ENCODE results near the gene ATPAF1. TPM values are rescaled to one million over a fixed set of nuclear protein-coding genes. Genes with fewer than 3 reads are reported as not detected.

Gene ATPAF1
- total and polyA plus RNA-seq, 10 of the 15 experiments (the other 5 are each of a cell fraction or from before 2014, with no cell fraction given) = 15.2 to 93.5 (median 48.4) TPM

GRCh38 chr1:46692811-46693770 is 24.9 kb upstream of the ATPAF1 start (continued):
- TF ChIP-seq USF1 (IDR thresholded peaks at IDR 0.05; ENCODE audit: borderline replicate concordance, extremely low read length, insufficient read depth, low read depth, low read length) (no peak), ZNF24 (IDR thresholded peaks at IDR 0.05) (no peak), RBBP5 (conservative IDR thresholded peaks at IDR 0.05) (no peak)

- in situ Hi-C loops (cut with MboI) = no loop called here
- H3K4me3 ChIP-seq = no peak overlapping the region
- FAIRE-seq (no peak), DNase-seq (ENCODE audit: low read depth, low spot score) (no peak), ATAC-seq (no peak)
- ChIA-PET SMC1A (ENCODE audit: uncharacterized antibody, unreplicated experiment) (no interaction called here), RAD21 (ENCODE audit: unreplicated experiment) (no interaction called here), CTCF (no interaction called here), POLR2A (no interaction called here)
- intact Hi-C loops (cut with micrococcal nuclease; ENCODE audit: unreplicated experiment) = no loop called here
- H3K9ac ChIP-seq (ENCODE audit: control insufficient read depth, insufficient read depth, low read length) = no peak overlapping the region
- H3K4me1 ChIP-seq (ENCODE audit: control insufficient read depth, insufficient read depth, low read length) = no peaks in the 10 kb centered on the region
- no peak overlapping the region for H2AFZ ChIP-seq (ENCODE audit: control insufficient read depth, low read depth, low read length)
- no TSS peak for BruUV-seq (replicated peaks)
- no peaks in the 10 kb centered on the region for H3K27me3 ChIP-seq (replicated peaks in 1 of 2; ENCODE audit: control insufficient read depth in 2 of 2, insufficient read depth in 2 of 2, low read length in 1 of 2)
- WGBS (ENCODE audit: insufficient coverage, insufficient replicate concordance, low lambda C conversion rate, missing lambda C conversion rate) = 98% methylated on average over 6 of the region's 6 CpGs
- no peak overlapping the region for H3K4me2 ChIP-seq (ENCODE audit: control insufficient read depth, insufficient read depth)
- no peaks in the 10 kb centered on the region for H4K20me1 ChIP-seq (ENCODE audit: control insufficient read depth, insufficient read depth)
- peaks cover 19 to 41% of the 10 kb centered on the region in 2 experiments for H3K36me3 ChIP-seq (ENCODE audit: control insufficient read depth in 2 of 2, insufficient read depth in 2 of 2, low read length in 1 of 2)
- H3K9me3 ChIP-seq (replicated peaks; ENCODE audit: control insufficient read depth, insufficient read depth, low read length) = no peaks in the 10 kb centered on the region
- H3K79me2 ChIP-seq (ENCODE audit: control insufficient read depth, insufficient read depth, low read length) = no peaks in the 10 kb centered on the region
- no peak overlapping the region for H3K27ac ChIP-seq (ENCODE audit: control insufficient read depth, insufficient read depth)
- TF ChIP-seq ZNF274 (IDR thresholded peaks at IDR 0.05; ENCODE audit: insufficient read depth, insufficient read length) (no peak), CREB1 (IDR thresholded peaks at IDR 0.05; ENCODE audit: low read depth) (no peak), NFXL1 (IDR thresholded peaks at IDR 0.05; ENCODE audit: borderline replicate concordance) (no peak), CBX3 (IDR thresholded peaks at IDR 0.05; ENCODE audit: borderline replicate concordance, low read depth) (no peak), STAT3 (IDR thresholded peaks at IDR 0.05; ENCODE audit: low read depth, low read length) (no peak), SPI1 (IDR thresholded peaks at IDR 0.05; ENCODE audit: borderline replicate concordance, insufficient read depth, low read depth, low read length) (no peak), BMI1 (IDR thresholded peaks at IDR 0.05; ENCODE audit: borderline replicate concordance) (no peak), CEBPZ (IDR thresholded peaks at IDR 0.05; ENCODE audit: low read depth, low read length) (no peak), HCFC1 (IDR thresholded peaks at IDR 0.05; ENCODE audit: low read length) (no peak), RELB (IDR thresholded peaks at IDR 0.05; ENCODE audit: low read depth) (no peak)
Observed at GRCh38 chr1:46691997-46692790, 24.0 kb upstream of the ATPAF1 start.
